ENCODE measurements around the gene PICK1.

PICK1 gene

GRCh38 chr22:38081941-38082828, 25.0 kb downstream of the PICK1 start:
- DNase-seq (ENCODE audit: extremely low read depth, low read depth): no peak
- no peak for TF ChIP-seq CTCF (IDR thresholded peaks at IDR 0.05; ENCODE audit: low read depth, low read length, missing control alignments)
- H3K4me3 ChIP-seq (replicated peaks; ENCODE audit: low read depth, low read length): no peak overlapping the region

- H3K4me3 ChIP-seq (replicated peaks; ENCODE audit: low read depth, low read length): no peak overlapping the region
- DNase-seq (ENCODE audit: extremely low read depth, low read depth): no peak
- TF ChIP-seq CTCF (IDR thresholded peaks at IDR 0.05; ENCODE audit: low read depth, low read length, missing control alignments): no peak
These were observed 25.9 kb downstream of the PICK1 start for GRCh38 chr22:38082986-38083710.

GRCh38 chr22:38083931-38084631, 26.9 kb downstream of the PICK1 start, which contains the start of gene SLC16A8:
TSS of gene SLC16A8 (minus strand) at chr22:38084184. CDS start at chr22:38082873, 1,311 bp downstream.
- no peak for DNase-seq (ENCODE audit: extremely low read depth, low read depth)
- no peak within 1 kb of the TSS for H3K4me3 ChIP-seq (replicated peaks; ENCODE audit: low read depth, low read length)
- TF ChIP-seq CTCF (IDR thresholded peaks at IDR 0.05; ENCODE audit: low read depth, low read length, missing control alignments): no peak

- H3K4me3 ChIP-seq (replicated peaks; ENCODE audit: low read depth, low read length): no peak overlapping the region
- no peak for TF ChIP-seq CTCF (IDR thresholded peaks at IDR 0.05; ENCODE audit: low read depth, low read length, missing control alignments)
- no peak for DNase-seq (ENCODE audit: extremely low read depth, low read depth)
These were observed 27.9 kb downstream of the PICK1 start for GRCh38 chr22:38085056-38085455.

GRCh38 chr22:38085501-38085900, 28.3 kb downstream of the PICK1 start:
- TF ChIP-seq CTCF (IDR thresholded peaks at IDR 0.05; ENCODE audit: low read depth, low read length, missing control alignments): no peak
- H3K4me3 ChIP-seq (replicated peaks; ENCODE audit: low read depth, low read length): no peak overlapping the region

GRCh38 chr22:38086001-38086845, 29.0 kb downstream of the PICK1 start:
- no peak overlapping the region for H3K4me3 ChIP-seq (replicated peaks; ENCODE audit: low read depth, low read length)
- DNase-seq (ENCODE audit: extremely low read depth, low read depth): no peak
- TF ChIP-seq CTCF (IDR thresholded peaks at IDR 0.05; ENCODE audit: low read depth, low read length, missing control alignments): no peak

More at GRCh38 chr22:38085501-38085900, 28.3 kb downstream of the PICK1 start:
- no peak for DNase-seq (ENCODE audit: extremely low read depth, low read depth)
